ENCODE measurements around the gene IFI6. TPM values are rescaled to one million over a fixed set of nuclear protein-coding genes. Genes with fewer than 3 reads are reported as not detected.

The IFI6 gene
- total and polyA plus RNA-seq, 2 of the 8 experiments (the other 6 are each of a cell fraction or from before 2014, with no cell fraction given), result 6.1 to 13.2 TPM

GRCh38 chr1:27666294-27666693 lies 5.7 kb downstream of the IFI6 start (continued):
- no peak for TF ChIP-seq RBBP5 (IDR thresholded peaks at IDR 0.05; ENCODE audit: borderline replicate concordance, low read depth, low read length)

Data from H1 (cell line).